MCF 10A (cell line): ENCODE measurements around the gene ROBO2. TPM values are rescaled to one million over a fixed set of nuclear protein-coding genes. Genes with fewer than 3 reads are reported as not detected.

ENCODE experiments used
- BruUV-seq: library from RNA; stranded (reverse); fragments of 400-500 nt; replicated peaks from 2 replicates; lab custom pipeline; 2021; lab: Mats Ljungman, UMichigan
- CTCF ChIA-PET: fragments of 300-600 bp; sonication (Branson Sonifier 250); formaldehyde crosslinking; extraction: SDS; loops from one replicate; lab custom pipeline; 2021; ENCODE audit warnings: antibody characterized with exemption, inconsistent platforms; lab: Yijun Ruan, JAX
- POLR2A ChIA-PET: fragments of 300-600, 350-650 bp; sonication (Branson Sonifier 250); formaldehyde crosslinking; extraction: SDS; loops from one replicate; lab custom pipeline; 2020; ENCODE audit warnings: antibody characterized with exemption, inconsistent platforms; lab: Yijun Ruan, JAX
- DNase-seq: peaks from one replicate; pipeline ENCODE4 v3.0.0-alpha.2; 2018; ENCODE audit not compliant: unreplicated experiment
- H3K27ac Mint-ChIP-seq: one replicate; pipeline ENCODE4 v1.8.0; 2022; ENCODE audit warnings: mild to moderate bottlenecking, low read depth, mixed read lengths; ENCODE audit not compliant: unreplicated experiment
- H3K27me3 Mint-ChIP-seq: one replicate; pipeline ENCODE4 v1.8.0; 2022; ENCODE audit warnings: mixed read lengths; ENCODE audit not compliant: insufficient read depth, unreplicated experiment
- H3K36me3 Mint-ChIP-seq: one replicate; pipeline ENCODE4 v1.8.0; 2022; ENCODE audit warnings: mild to moderate bottlenecking, moderate library complexity, mixed read lengths; ENCODE audit not compliant: insufficient read depth, unreplicated experiment
- H3K4me1 Mint-ChIP-seq: one replicate; pipeline ENCODE4 v1.8.0; 2022; ENCODE audit warnings: mixed read lengths; ENCODE audit not compliant: insufficient read depth, unreplicated experiment
- H3K4me3 Mint-ChIP-seq: one replicate; pipeline ENCODE4 v1.8.0; 2022; ENCODE audit warnings: mild to moderate bottlenecking, moderate library complexity, mixed read lengths; ENCODE audit not compliant: unreplicated experiment
- H3K9me3 Mint-ChIP-seq: one replicate; pipeline ENCODE4 v1.8.0; 2022; ENCODE audit warnings: mixed read lengths; ENCODE audit not compliant: unreplicated experiment
- CTCF ChIP-seq: fragments of 200-600 bp; IDR thresholded peaks from one replicate; pipeline ENCODE4 v1.8.0; 2022; ENCODE audit warnings: antibody characterized with exemption, mild to moderate bottlenecking; ENCODE audit not compliant: unreplicated experiment
- intact Hi-C: fragments of 100-400 bp; cut with micrococcal nuclease; formaldehyde crosslinking; loops from 2 replicates; pipeline ENCODE4 v1.14.1; 2022
- total RNA-seq: library from RNA; stranded (reverse); gene quantifications from 2 replicates; pipeline ENCODE4 v1.2.3, GENCODE V29; 2022

The ROBO2 gene
- total RNA-seq, 1 experiment from 2014 or later, result not detected

DNA sequence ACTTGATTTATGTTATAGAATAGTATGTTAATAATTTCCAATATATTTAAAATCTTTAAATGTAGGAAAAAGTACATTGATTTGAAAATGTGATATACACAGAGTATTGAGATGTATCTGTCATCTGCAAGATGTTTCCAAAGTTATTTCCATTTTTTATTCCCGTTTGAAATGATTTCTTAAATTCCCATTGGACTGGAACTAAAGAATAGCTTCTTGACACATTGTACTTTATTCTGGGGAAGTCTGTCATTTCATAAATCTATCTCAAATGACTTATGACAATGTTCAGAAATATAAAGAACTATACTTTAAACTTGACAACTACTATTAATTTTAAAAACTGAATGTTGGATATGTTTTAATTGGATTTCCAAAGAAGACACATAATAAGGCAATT lies 489.6 kb downstream of the ROBO2 start:
- no peak for TF ChIP-seq CTCF
- ChIA-PET CTCF (interaction anchor here (0.8 kb wide), 1 partner anchor 1439 kb away, joined by 3 read pairs; no protein-coding TSS in a partner anchor), POLR2A (no interaction called here)
- intact Hi-C loops, result no loop called here
- Mint-ChIP-seq H3K4me3 (no peak overlapping the region), H3K9me3 (peaks cover 7% of the 10 kb centered on the region), H3K4me1 (no peaks in the 10 kb centered on the region), H3K36me3 (no peaks in the 10 kb centered on the region), H3K27ac (no peak overlapping the region), H3K27me3 (no peaks in the 10 kb centered on the region)
- DNase-seq, result no peak
- BruUV-seq, result no TSS peak

DNA sequence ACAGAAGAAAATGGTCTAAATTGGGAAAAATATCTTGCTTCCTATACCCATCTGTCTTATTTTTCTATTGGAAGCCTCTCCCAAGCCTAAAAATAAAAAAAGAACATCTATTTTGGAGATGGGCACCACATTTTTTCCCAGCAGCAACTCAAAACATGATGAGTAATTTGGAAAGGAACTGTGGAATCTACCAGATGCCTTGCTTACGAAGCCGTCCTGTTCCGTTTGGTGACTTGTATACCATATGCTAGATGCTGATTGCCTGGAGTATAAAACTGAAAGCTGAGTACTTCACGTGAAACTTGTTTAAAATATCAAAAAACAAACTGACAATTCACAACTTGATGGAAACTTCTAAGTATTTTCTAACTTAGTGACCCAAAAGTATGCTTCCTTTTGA lies 491.0 kb downstream of the ROBO2 start:
- no peak overlapping the region for H3K4me3 Mint-ChIP-seq
- no TSS peak for BruUV-seq
- DNase-seq, result no peak
- peaks cover 7% of the 10 kb centered on the region for H3K9me3 Mint-ChIP-seq
- intact Hi-C loops, result no loop called here
- ChIA-PET POLR2A (no interaction called here), CTCF (no interaction called here)
- H3K27me3 Mint-ChIP-seq, result no peaks in the 10 kb centered on the region
- no peak for TF ChIP-seq CTCF
- no peaks in the 10 kb centered on the region for H3K4me1 Mint-ChIP-seq
- no peaks in the 10 kb centered on the region for H3K36me3 Mint-ChIP-seq
- H3K27ac Mint-ChIP-seq, result no peak overlapping the region

DNA sequence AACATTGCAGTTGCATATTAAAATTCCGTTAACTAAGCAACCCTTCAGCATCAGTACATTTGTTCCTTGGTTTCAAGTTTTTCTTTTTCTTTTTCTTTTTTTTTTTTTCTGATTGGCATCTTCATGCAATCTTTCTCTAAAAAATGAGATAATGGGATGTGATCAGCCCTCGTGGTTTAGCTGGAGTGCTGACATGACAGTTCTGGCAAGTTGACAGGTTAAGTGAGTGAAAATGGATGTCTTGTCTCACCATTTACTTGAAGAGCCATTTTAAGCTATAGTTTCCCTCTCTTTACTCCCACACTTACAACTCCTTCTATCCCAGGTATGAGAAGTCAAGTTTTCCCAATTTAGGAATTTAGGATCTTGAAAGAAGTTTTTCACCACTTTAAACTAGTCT lies 495.2 kb downstream of the ROBO2 start:
- POLR2A ChIA-PET, result no interaction called here
- peaks cover 7% of the 10 kb centered on the region for H3K9me3 Mint-ChIP-seq
- BruUV-seq, result no TSS peak
- no peak overlapping the region for H3K4me3 Mint-ChIP-seq
- DNase-seq, result no peak
- no peaks in the 10 kb centered on the region for H3K27me3 Mint-ChIP-seq
- intact Hi-C loops, result no loop called here
- CTCF ChIA-PET, result no interaction called here
- H3K27ac Mint-ChIP-seq, result no peak overlapping the region
- peaks cover 6% of the 10 kb centered on the region for H3K4me1 Mint-ChIP-seq
- no peak for TF ChIP-seq CTCF
- H3K36me3 Mint-ChIP-seq, result no peaks in the 10 kb centered on the region

- H3K27ac Mint-ChIP-seq, result no peak overlapping the region
Measured at GRCh38 chr3:77536038-77536775, 496.3 kb downstream of the ROBO2 start.

More at GRCh38 chr3:77536038-77536775, 496.3 kb downstream of the ROBO2 start:
- CTCF ChIA-PET, result interaction anchor here (0.6 kb wide), 1 partner anchor 97 kb away, joined by 4 read pairs; no protein-coding TSS in a partner anchor
- POLR2A ChIA-PET, result interaction anchor here (0.7 kb wide), 1 partner anchor 84 kb away, joined by 3 read pairs; no protein-coding TSS in a partner anchor
- BruUV-seq, result no TSS peak
- H3K4me1 Mint-ChIP-seq, result peaks cover 7% of the 10 kb centered on the region
- intact Hi-C loops, result no loop called here
- no peak overlapping the region for H3K4me3 Mint-ChIP-seq
- no peaks in the 10 kb centered on the region for H3K27me3 Mint-ChIP-seq
- H3K36me3 Mint-ChIP-seq, result no peaks in the 10 kb centered on the region
- DNase-seq, result peak; percentile 1
- no peak for TF ChIP-seq CTCF
- H3K9me3 Mint-ChIP-seq, result peaks cover 7% of the 10 kb centered on the region
